Fibroblast of skin of right quadriceps (primary cell): Measurements from ENCODE around the gene SLC39A12.
"Not testable (repeated sequence)": the region's sequence is repeated elsewhere in the genome, so short reads cannot be mapped to it uniquely, and the experiment has no call there.

ENCODE experiments used
- DNase-seq: peaks from one replicate; pipeline ENCODE4 v3.0.0-alpha.2; 2013

Gene SLC39A12

GRCh38 chr10:17951868-17952371 is at the start of gene SLC39A12:
Gene SLC39A12, plus strand, starts transcription at chr10:17951918. Its CDS starts 1,359 bp downstream, at chr10:17953277.
- peak; percentile 80 for DNase-seq

GRCh38 chr10:17904564-17904963 is 47.2 kb upstream of the SLC39A12 start:
- DNase-seq, result no peak

- DNase-seq, result peak; percentile 3
Observed at GRCh38 chr10:17905491-17905890, 46.2 kb upstream of the SLC39A12 start.

GRCh38 chr10:17906002-17906401 is 45.7 kb upstream of the SLC39A12 start:
- DNase-seq, result no peak

GRCh38 chr10:17907641-17908040 is 44.1 kb upstream of the SLC39A12 start:
- DNase-seq, result no peak

GRCh38 chr10:17910125-17910789 is 41.5 kb upstream of the SLC39A12 start:
- peak; percentile 51 for DNase-seq

GRCh38 chr10:17912754-17913153 is 39.0 kb upstream of the SLC39A12 start:
- no peak for DNase-seq

GRCh38 chr10:17913604-17914003 is 38.1 kb upstream of the SLC39A12 start:
- DNase-seq, result no peak

- DNase-seq, result no peak
Observed at GRCh38 chr10:17914169-17915045, 37.3 kb upstream of the SLC39A12 start.

GRCh38 chr10:17915181-17915580 is 36.5 kb upstream of the SLC39A12 start:
- no peak for DNase-seq

- no peak for DNase-seq
Observed at GRCh38 chr10:17918187-17918903, 33.4 kb upstream of the SLC39A12 start.

GRCh38 chr10:17921378-17921777 is 30.3 kb upstream of the SLC39A12 start:
- DNase-seq, result no peak

GRCh38 chr10:17923728-17924127 is 28.0 kb upstream of the SLC39A12 start:
- peak; percentile 83 for DNase-seq

- no peak for DNase-seq
Observed at GRCh38 chr10:17943033-17943745, 8.5 kb upstream of the SLC39A12 start.

GRCh38 chr10:17950269-17950668 is 1.4 kb upstream of the SLC39A12 start:
- DNase-seq, result not testable (repeated sequence)

GRCh38 chr10:17950726-17951125 is 992 bp upstream of the SLC39A12 start:
- DNase-seq, result no peak

- not testable (repeated sequence) for DNase-seq
Observed at GRCh38 chr10:17954372-17954771, 2.7 kb downstream of the SLC39A12 start.

- peak; percentile 69 for DNase-seq
Observed at GRCh38 chr10:17954861-17955260, 3.1 kb downstream of the SLC39A12 start.

GRCh38 chr10:17958049-17958448 is 6.3 kb downstream of the SLC39A12 start:
- DNase-seq, result no peak

- DNase-seq, result no peak
Observed at GRCh38 chr10:17959870-17960269, 8.2 kb downstream of the SLC39A12 start.

- DNase-seq, result peak; percentile 68
Observed at GRCh38 chr10:17961551-17962422, 10.1 kb downstream of the SLC39A12 start.
